GM10266 (cell line): ENCODE measurements around the gene AP1AR.

Experiments
- DNase-seq: peaks from one replicate; pipeline ENCODE4 v3.0.0; 2012; ENCODE audit errors: extremely low spot score
- CTCF ChIP-seq: IDR thresholded peaks from 2 replicates; pipeline ENCODE4 v1.5.1; 2012; ENCODE audit warnings: mild to moderate bottlenecking, low read depth; ENCODE audit not compliant: control insufficient read depth, insufficient read depth; ENCODE audit errors: missing control alignments

The AP1AR gene

GRCh38 chr4:112287258-112287989 is 55.8 kb downstream of the AP1AR start:
- DNase-seq = no peak
- no peak for TF ChIP-seq CTCF

DNA sequence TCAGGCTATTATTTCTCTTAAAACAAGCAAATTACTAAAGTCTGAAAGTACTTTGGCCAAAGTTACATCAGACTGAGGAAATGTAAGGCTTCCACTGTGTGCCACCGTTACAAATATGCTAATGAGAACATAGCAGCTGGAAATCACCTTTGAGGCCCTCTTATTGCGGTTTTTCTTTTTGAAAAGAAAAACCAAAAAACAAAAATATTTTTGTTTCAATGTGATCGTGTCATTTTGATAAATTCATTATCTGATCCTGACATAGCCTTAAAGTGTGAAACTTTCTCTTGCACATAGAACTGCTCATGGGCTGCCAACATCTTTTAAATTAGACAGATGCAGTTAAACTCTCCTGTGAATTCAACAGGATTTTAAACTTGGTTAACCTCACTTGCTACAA is 56.9 kb downstream of the AP1AR start:
- TF ChIP-seq CTCF = no peak
- no peak for DNase-seq

DNA sequence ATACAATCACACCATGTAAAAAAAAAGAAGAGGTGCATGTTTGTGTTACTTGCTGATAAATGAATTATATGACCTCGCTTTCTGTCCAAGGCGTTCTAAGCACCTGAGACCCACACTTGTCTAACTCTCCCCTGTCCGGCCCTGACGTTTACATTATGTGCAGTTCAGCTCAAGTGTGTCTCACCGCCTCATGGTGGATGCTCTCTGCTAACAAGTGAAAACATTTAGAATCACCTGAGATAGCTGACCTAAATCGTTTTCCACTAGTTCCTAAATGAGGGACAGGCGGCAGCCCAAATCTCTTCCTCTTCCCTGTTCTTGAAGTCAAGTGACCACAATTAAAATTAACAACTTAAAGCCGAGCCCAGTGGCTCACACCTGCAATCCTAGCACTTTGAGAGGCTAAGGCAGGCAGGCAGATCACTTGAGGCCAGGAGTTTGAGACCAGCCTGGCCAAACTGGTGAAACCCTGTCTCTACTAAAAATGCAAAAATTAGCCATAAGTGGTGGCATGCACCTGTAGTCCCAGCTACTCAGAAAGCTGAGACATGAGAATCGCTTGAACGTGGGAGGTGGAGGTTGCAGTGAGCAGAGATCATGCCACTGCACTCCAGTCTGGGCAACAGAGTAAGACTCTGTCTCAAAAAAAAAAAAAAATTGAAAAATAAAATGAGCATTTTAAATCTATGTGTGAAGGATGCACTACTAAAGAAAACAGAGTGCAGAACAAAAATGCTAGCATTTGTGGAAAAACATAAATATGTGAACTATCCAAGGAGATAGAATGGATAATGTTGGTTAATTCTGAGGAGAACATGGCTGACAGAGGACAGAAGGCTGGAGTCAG is 58.0 kb downstream of the AP1AR start:
- TF ChIP-seq CTCF = no peak
- no peak for DNase-seq

GRCh38 chr4:112290341-112290740 is 58.8 kb downstream of the AP1AR start:
- no peak for DNase-seq
- no peak for TF ChIP-seq CTCF

DNA sequence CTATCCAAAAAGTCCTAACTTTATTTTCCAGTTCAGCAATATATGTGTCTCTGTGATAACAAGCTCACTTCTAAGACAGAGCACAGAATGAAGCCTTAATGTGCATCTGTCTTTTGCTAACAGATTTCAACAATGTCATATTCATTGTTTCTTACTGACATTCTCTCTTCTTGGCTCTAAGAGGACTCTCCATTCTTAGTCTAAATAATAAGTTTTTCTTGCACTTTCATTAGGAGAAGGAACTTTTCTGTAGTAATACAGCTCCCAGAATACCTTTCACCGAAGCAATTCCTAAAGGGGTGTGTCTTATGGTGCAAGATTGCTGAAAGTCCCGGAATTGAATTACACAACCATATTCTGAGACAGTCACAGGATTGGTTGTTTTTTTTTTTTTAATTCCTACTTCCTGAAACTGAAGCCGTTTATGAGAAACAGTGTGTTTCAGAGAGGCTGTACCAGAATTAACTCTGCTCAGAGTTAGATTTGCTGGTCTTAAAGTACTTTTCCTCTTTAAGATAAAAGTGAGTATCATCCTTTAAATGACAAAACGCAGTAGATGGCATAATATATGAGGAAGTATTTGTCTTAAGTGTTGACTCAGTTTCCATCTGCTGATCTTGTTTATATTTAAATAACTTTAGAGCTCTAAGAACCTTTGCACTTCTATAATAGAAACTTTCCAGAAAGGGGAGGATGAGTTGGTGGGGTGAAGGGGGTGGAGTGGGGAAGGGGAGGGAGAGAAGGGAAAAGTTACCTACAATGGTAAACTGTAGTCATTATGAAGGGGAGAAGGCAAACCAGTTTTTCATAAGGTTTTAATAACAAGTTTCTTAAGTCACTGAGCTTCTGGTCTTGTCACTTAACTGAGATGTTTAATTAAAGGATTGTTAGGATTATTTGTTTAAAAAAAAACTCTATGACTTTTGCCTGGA is 65.6 kb downstream of the AP1AR start, which contains the start of gene ALPK1:
TSS of gene ALPK1 (plus strand) at position 421 of the 932 bp plus-strand sequence.
- DNase-seq = no peak
- no peak for TF ChIP-seq CTCF

DNA sequence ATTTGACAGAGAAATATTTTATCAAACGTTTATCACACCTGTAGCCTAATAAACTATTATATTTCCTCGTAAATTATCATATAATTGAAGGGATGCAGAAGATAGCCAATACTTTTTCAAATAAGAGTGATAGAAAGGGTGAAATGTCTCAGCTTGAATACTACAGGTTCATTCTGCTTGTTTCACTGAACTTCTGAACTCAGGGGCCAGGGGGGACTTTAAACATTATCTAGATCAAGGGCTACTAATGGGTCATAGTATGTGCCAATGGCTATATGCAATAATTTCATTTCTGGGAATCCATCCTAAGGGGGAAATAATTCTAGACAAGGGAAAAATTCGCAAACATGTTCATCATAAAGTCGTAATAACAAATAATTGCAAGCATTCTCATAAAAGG is 68.1 kb downstream of the AP1AR start:
- no peak for DNase-seq
- TF ChIP-seq CTCF = no peak
